Mucosa of descending colon (tissue), 3 donors: ENCODE measurements around the gene OSER1. TPM values are rescaled to one million over a fixed set of nuclear protein-coding genes. Genes with fewer than 3 reads are reported as not detected.

Source experiments
- ATAC-seq: fragments of 200-7000 bp; cut with Tn5 transposase; one replicate; pipeline ENCODE4 v1.9.1; 2020; ENCODE audit warnings: mild to moderate bottlenecking, moderate library complexity
- DNase-seq, 3 donors: peaks; one replicate each; pipeline ENCODE4 v3.0.0-alpha.2; 2020
- H3K36me3 ChIP-seq: fragments of 200-600 bp; one replicate; pipeline ENCODE4 v1.8.0; 2021; ENCODE audit warnings: low read depth, mild to moderate bottlenecking
- H3K4me1 ChIP-seq: fragments of 200-600 bp; one replicate; pipeline ENCODE4 v1.8.0; 2021; ENCODE audit warnings: low read depth, mild to moderate bottlenecking
- H3K4me3 ChIP-seq: fragments of 200-600 bp; one replicate; pipeline ENCODE4 v1.8.0; 2021; ENCODE audit warnings: mild to moderate bottlenecking
- H3K9me3 ChIP-seq: fragments of 200-600 bp; one replicate; pipeline ENCODE4 v1.8.0; 2021; ENCODE audit warnings: mild to moderate bottlenecking
- intact Hi-C, 2 donors: fragments of 100-400 bp; cut with DNase I in 1 of 2; cut with micrococcal nuclease in 1 of 2; formaldehyde crosslinking; loops; one replicate each; pipeline versions ENCODE4 v1.11.0 to v1.11.1; 2022; cut with DNase I, micrococcal nuclease
- total RNA-seq, 3 donors: library from RNA; stranded (reverse); fragmentation: NEBNext Ultra II Directional in 2 of 3; extraction: Animal tissue kit (Norgen Biotek cat#: 25700) in 2 of 3; gene quantifications; one replicate each; pipeline versions ENCODE4 v1.2.1 to v1.2.4, GENCODE V29; 2021 to 2023
- TF ChIP-seq, protein P1 (sequence below): fragments of 200-600 bp; IDR thresholded peaks from one replicate; pipeline ENCODE4 v1.8.0; 2022; ENCODE audit warnings: antibody characterized with exemption, mild to moderate bottlenecking
- donor health status: DM: no; HTN: no; CAD: no; lungs with moderate emphysema.
- donor health status: DM: no; HTN: no; CAD: no.
- donor health status: DM: no; HTN: yes; CAD: no.

Gene OSER1
- total RNA-seq, 3 donors from 2014 or later = 32.1 to 40.1 (median 32.5) TPM

DNA sequence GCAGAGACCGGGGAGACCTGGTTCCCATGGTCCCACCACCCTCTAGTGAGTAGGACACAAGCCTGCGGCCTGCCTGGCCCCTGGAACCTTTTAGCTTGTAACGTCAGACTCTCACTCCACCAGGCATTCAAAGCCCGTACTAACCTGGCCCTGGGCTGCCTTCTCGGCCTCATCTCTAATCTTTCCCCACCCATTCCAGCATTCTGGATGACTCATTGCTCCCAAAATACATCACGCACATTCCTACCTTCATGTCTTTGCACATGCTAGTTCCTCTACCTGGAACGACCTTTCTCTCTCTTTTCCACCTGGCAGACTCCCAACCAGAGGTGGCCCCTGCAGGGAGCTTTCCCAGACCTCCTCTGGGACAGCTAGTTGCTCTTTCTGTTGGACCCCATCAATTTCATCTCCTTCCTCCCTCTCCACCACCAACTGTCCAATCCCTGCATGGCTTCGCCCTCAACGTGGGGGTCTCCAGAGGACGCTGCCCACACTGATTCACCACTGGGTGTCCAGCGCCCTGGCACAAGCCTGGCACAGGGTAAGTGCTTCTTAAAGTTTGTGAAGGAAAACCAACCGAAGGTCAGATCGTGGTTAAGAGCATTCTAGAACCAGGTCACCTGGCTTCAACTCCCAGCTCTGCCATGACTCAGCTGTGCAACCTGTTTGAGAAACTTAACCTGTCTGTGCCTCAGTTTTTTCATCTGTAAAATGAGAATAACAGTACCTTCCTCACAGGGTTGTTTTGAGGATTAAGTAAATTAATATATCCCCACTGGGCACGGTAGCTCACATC, 58.8 kb downstream of the OSER1 start:
- H3K4me1 ChIP-seq = no peaks in the 10 kb centered on the region
- H3K36me3 ChIP-seq = no peaks in the 10 kb centered on the region
- DNase-seq = no peak
- intact Hi-C loops = no loop called here
- no peak overlapping the region for H3K4me3 ChIP-seq
- TF ChIP-seq, protein P1, sequence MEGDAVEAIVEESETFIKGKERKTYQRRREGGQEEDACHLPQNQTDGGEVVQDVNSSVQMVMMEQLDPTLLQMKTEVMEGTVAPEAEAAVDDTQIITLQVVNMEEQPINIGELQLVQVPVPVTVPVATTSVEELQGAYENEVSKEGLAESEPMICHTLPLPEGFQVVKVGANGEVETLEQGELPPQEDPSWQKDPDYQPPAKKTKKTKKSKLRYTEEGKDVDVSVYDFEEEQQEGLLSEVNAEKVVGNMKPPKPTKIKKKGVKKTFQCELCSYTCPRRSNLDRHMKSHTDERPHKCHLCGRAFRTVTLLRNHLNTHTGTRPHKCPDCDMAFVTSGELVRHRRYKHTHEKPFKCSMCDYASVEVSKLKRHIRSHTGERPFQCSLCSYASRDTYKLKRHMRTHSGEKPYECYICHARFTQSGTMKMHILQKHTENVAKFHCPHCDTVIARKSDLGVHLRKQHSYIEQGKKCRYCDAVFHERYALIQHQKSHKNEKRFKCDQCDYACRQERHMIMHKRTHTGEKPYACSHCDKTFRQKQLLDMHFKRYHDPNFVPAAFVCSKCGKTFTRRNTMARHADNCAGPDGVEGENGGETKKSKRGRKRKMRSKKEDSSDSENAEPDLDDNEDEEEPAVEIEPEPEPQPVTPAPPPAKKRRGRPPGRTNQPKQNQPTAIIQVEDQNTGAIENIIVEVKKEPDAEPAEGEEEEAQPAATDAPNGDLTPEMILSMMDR = no peak
- no peaks in the 10 kb centered on the region for H3K9me3 ChIP-seq
- ATAC-seq = no peak

- no peak for DNase-seq
Measured at GRCh38 chr20:44146272-44146671, 64.3 kb downstream of the OSER1 start.

More at GRCh38 chr20:44146272-44146671, 64.3 kb downstream of the OSER1 start:
- Histone ChIP-seq H3K4me1 (no peaks in the 10 kb centered on the region), H3K4me3 (no peak overlapping the region), H3K36me3 (no peaks in the 10 kb centered on the region), H3K9me3 (no peaks in the 10 kb centered on the region)
- TF ChIP-seq, protein P1 = no peak
- no peak for ATAC-seq
- intact Hi-C loops = no loop called here

Other genes with a start within 250 kb of the OSER1 start
- 10 to 100 TPM in 1 of 3 donors, 1 to 10 TPM in 2; 2.3 to 87.3 (median 8.3) TPM for gene JPH2, start 23.6 kb downstream of the OSER1 start, total RNA-seq
- under 1 TPM in 1 of 3 donors, not detected in 2; 0.25 TPM for gene GDAP1L1, start 36.5 kb upstream of the OSER1 start, total RNA-seq
- gene FITM2, start 100.4 kb upstream of the OSER1 start, total RNA-seq = 10 to 100 TPM; 10.9 to 12.6 (median 10.9) TPM
- not detected for gene R3HDML, start 126.3 kb upstream of the OSER1 start, total RNA-seq
- 100 to 1,000 TPM; 125 to 332 (median 237) TPM for gene HNF4A, start 144.9 kb upstream of the OSER1 start, total RNA-seq